Measurements from ENCODE around the gene ZBTB40.

ZBTB40 gene

GRCh38 chr1:22436948-22437347, 14.7 kb upstream of the ZBTB40 start:
- no peak for DNase-seq

GRCh38 chr1:22437573-22437972, 14.1 kb upstream of the ZBTB40 start:
- no peak for DNase-seq

- no peak for DNase-seq
Observed at GRCh38 chr1:22440582-22440981, 11.1 kb upstream of the ZBTB40 start.

- DNase-seq: no peak
Observed at GRCh38 chr1:22442212-22442894, 9.3 kb upstream of the ZBTB40 start.

DNA sequence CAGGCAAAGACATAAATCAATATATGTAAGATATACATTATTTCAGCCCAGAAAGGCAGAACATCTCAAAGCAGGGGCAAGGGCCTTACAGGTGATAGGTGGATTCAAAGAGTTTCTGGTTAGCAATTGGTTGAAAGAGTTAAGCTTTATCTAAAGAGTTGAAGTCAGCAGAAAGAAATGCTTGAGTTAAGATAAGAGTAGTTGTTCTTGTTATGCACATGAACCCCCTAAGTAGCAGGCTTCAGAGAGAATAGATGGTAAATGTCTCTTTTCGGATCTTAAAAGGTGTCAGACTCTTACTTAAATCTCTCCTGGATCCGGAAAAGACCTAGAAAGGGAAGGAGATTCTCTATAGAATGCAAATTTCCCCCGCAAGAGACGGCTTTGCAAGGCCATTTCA, 8.3 kb upstream of the ZBTB40 start:
- no peak for DNase-seq

GRCh38 chr1:22444856-22445255, 6.8 kb upstream of the ZBTB40 start:
- no peak for DNase-seq

GRCh38 chr1:22447621-22448111, 4.0 kb upstream of the ZBTB40 start:
- DNase-seq: no peak

GRCh38 chr1:22449636-22450035, 2.0 kb upstream of the ZBTB40 start:
- no peak for DNase-seq

GRCh38 chr1:22450351-22451021, 1.2 kb upstream of the ZBTB40 start:
- no peak for DNase-seq

- no peak for DNase-seq
Observed at GRCh38 chr1:22452481-22452957, 868 bp downstream of the ZBTB40 start.

DNA sequence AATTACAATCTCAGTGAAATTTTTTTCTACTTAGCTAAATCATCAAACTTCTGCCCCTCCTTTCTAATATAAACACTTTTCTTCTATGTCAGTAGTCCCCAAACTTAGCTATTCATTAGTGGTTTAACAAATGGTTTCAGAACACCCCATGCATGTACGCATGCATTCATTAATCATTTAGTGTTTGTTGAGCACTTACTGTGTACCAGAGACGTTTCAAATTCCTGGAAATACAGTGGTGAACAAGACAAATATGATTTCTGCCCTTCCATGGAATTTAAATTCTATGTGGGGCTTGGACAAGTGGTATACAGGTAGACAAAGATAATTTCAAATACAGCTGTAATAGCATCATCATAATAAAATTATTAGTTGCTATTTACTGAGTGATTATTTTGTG, 1.5 kb downstream of the ZBTB40 start:
- no peak for DNase-seq

- DNase-seq: no peak
Observed at GRCh38 chr1:22454476-22455056, 2.9 kb downstream of the ZBTB40 start.

DNA sequence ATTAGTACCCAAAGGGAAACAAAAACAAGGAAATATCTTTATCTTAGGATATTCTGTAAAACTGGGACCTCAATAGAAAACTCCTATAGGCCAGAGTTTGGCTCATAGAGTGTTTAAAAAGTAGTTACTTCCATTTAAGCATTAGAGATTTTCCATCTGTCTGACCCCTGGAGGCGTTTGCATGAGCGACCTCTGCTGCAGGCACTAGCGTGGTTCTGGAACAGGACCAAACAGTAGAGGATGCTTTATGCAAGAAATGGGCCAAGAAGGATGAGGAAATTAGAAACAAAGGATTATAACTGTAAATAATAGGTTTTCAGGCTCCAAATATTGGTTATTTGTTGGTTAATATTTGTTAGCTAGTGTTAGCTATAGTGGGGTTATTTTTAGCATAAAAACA, 5.7 kb downstream of the ZBTB40 start:
- no peak for DNase-seq

- no peak for DNase-seq
Observed at GRCh38 chr1:22457836-22458235, 6.2 kb downstream of the ZBTB40 start.

GRCh38 chr1:22461100-22461499, 9.4 kb downstream of the ZBTB40 start:
- DNase-seq: no peak

DNA sequence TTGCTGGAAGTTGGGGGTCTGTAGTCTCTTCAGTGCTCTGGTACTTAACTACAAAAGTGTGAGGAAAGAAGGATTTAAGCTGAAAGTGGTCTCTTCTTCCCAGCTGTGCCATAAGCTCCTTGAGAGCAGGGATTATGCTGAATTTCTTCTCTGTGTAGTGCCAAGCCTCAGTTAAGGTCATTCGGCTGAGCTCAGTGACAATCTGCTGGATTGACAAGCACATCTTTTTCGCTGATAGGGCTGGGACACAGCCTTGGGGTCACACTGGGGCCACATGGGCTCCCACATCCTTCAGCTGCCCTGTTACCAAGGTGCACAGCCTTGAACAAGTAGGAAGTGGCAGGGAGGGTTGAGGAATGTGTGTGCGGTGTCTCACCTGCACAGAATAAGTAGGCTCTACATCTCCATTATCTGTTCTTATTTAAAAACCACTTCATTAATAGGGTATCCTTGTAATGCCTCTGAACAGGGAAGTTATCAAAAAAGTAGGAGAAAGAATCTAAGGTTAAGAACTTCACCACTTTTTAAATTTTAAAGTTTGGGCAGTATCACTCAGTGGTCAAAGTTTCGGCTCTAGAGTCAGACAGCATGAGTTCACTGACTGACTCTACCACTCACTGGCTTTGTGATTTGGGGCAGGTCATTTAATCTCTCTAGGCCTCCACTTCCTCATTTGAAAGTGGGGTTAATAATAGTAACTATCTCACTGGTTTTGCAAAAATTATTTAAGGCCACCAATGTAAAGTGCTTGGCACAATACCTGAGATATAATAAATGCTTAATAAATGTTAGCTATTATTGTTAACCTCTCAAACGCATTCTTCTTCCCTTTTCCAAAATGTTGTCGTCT, 10.3 kb downstream of the ZBTB40 start:
- DNase-seq: no peak

DNA sequence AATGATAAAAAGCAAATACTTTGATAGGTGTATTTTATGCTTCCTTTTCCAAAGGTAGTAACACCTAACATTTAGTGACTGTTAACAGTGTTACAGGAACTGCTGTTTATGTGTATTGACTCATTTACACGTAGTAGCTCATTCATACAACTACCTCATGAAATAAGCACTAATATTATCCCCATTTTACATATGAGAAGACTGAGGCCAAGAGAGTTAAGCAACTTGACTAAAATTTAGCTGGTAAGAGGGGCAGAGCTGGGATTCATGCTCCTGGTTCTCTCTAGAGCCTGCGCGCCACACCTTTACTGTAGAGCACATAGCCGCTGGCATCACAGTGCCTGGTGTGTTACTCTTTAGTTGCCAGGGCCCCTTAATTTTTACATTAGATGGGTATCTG, 11.3 kb downstream of the ZBTB40 start:
- no peak for DNase-seq

DNA sequence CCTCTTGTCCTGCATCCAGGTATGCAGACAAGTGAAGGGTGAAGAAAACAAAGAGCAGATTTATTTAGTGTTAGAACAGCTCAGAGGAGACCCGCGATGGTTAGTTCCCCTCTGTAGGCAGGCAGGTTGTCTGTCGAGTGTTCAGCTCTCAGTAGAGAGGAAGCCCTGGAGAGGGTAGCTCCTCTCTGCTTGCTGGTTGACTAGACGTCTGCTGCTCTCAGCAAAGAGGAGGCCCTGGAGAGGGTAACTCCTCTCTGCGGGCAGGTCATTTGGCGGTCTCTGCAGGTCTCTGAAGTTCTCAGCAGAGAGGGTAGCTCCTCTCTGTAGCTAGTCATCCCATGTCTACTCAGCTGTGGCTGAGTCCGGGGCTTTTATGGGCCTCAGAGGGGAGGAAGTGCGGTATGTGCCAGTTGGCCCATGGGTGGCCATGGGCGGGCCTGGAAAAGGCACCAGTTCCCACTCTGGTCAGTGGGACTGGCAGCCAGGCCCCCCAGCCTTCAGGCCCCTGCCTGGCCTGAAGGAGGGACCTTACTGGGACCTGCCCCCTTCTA, 13.4 kb downstream of the ZBTB40 start:
- no peak for DNase-seq

- no peak for DNase-seq
Observed at GRCh38 chr1:22465671-22466070, 14.0 kb downstream of the ZBTB40 start.

DNA sequence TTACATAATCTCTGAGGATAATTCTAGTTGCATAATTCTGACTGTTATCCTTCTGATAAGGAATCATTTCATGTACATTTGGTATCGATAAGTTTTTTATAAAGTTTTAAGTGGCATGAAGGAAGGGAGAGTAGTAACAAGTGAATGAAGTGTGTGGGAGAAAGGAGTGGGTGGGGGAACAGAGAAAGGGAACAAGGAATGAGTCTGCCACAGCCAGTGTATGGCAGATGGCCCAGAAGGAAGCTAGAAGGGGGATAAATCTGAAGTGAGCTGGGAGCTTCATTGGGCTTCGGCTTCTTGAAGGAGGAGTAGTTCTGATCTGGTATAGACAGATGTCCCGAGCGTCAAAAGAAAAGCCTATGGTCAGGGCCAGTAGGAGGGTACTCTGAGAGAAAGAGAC, 18.6 kb downstream of the ZBTB40 start:
- DNase-seq: no peak

DNA sequence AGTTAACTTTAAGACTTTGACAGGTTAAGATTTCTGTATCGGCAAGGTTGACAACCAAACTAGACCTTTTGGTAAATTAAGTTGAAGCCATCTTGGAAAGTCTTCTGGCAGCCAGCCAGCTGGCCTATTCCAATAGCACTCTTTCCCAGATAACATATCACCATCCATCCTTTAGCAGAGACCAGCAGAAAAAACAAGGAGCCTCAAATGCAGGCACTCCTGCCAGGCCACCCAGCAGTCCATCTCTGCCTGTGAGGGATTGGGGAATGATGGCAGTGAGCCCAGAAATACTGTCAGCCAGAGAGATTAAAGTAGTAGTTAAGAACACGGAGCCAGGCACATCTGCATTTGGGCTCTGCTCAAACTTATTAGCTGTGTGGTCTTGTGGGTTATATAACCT, 19.4 kb downstream of the ZBTB40 start:
- no peak for DNase-seq

GRCh38 chr1:22471610-22472009, 20.0 kb downstream of the ZBTB40 start:
- no peak for DNase-seq

DNA sequence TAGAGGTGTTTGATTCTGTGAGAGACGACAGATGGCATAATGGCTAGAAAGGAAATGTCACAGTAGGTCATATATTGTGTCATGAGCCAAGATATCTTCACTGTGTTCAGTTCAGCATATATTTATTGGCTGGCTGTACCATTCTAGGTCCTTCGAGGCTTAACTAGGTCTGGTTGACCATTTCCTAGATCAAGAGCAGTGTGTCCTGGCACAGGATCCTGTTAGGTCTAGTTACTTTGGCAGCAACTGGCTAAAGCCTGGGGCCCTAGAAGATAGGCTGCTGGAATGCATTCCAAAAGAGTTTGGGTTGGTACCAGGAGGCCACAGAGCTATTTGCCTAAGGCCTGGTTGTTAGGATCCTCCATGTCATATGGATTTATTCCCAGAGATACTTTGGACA, 20.9 kb downstream of the ZBTB40 start:
- DNase-seq: no peak
